Islet precursor cell (in vitro differentiated cells): Measurements from ENCODE around the gene PMEPA1.
A peak's percentile ranks its signal among the peaks of the same experiment; 100 is the strongest.

Experiments
- DNase-seq: peaks from one replicate; pipeline ENCODE4 v3.0.0-alpha.2; 2018

Gene PMEPA1

DNA sequence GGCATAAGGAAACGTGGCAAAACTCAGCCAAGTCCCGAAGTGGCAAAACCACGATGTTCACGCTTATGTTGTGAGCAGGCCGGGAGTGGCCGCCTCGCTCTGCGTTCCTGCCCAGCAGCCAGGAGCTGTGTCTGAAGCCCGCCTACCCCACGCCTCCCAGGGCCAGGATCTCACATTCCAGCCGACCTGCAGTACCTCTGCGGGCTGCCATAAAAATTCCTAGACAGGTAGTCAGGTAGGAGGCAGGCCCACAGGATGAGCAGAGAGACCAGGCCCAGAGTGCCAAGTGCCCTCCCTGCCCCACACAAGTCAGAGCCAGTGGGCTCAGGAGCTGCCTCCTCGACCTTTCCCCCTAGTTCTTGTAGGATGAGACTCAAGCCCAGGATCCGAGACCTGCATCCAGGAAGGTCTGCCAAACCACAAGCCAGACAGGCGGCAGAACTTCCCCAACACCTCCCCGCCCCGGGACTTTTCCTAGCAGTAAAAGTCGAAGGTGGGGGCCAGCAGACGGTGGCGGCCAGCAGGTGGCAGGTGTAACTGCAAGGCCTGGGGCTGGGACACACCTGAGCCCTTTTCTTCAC is 16.7 kb downstream of the PMEPA1 start:
- DNase-seq, result peak; percentile 99

DNA sequence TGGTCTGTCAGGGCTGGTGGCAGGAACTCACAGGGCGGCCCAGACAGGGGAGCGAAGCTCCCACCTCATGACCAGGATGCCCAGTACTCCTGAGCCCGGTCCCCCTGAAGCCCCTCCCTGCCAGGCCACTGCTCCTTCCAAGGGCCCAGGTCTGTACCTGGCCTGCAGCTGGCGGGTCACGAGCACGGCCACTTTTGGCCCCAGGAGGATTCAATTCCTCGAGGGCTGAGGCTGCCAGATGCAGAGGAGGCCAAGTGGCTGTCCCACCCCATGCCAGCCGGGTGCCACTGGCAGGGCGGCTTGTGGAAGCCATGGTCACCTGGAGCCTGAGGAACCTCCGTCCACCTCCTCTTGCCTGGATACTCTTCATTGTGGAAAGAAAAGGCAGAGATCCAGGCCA is 17.4 kb downstream of the PMEPA1 start:
- no peak for DNase-seq

GRCh38 chr20:57691699-57692098 is 18.1 kb downstream of the PMEPA1 start:
- DNase-seq, result no peak

DNA sequence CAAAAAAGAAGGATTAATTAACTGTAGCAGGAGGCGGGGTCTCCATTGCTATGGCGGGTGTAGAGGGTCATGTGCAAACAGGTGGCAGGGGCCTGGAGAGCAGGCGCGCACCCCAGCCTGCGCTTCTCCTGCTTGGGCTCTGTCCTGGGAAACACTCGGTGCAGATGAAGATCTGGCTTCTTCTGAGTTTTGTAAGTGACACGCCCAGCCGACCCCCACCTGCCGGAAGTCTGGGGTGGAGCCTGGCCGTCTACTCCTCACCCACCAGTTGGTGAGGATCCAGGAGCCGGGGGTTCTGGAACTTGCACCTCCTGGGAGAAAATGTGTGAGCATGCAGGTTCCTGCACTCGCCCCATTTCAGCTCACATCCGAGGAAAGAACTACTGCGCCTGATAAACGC is 19.3 kb downstream of the PMEPA1 start:
- DNase-seq, result no peak

- DNase-seq, result no peak
These were observed 19.9 kb downstream of the PMEPA1 start for GRCh38 chr20:57689745-57690481.

GRCh38 chr20:57688864-57689263 is 21.0 kb downstream of the PMEPA1 start:
- DNase-seq, result no peak

GRCh38 chr20:57688295-57688694 is 21.5 kb downstream of the PMEPA1 start:
- no peak for DNase-seq

DNA sequence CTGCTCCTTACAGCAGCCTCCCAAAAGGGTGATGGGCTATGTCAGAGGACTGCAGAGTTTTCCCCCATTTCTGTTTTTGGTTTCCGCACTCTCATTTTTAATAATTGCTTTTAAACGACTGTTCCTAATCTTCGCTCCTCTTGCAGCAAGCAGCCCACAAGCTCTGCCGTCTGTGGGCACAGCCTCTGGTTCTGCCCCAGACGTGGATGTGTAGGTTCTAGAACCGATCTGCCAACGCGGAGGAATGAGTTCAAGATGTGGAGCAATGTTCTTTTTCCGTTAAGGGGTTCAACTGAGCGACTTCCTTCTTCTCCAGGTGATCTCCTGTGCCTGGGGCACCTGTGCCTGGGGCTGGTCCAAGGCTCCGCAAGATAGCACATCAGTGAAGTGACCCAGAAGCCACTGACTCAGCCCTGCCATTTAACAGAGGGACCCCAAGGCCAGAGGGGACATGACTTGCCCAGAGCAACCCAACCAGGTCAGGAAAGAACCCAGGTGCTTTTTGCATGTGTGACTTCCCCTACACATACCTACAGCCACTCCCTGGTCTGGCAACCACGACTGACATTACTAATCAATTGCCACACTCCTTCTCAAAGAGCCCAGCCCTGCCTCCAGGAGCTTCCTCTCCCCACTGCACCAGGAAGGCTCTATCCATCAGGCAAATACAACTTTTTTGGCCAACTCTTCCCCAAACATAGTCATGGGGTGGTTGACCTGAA is 22.7 kb downstream of the PMEPA1 start:
- peak; percentile 68 for DNase-seq

- peak; percentile 80 for DNase-seq
These were observed 24.6 kb downstream of the PMEPA1 start for GRCh38 chr20:57685146-57685758.

GRCh38 chr20:57684808-57685140 is 25.0 kb downstream of the PMEPA1 start:
- no peak for DNase-seq

DNA sequence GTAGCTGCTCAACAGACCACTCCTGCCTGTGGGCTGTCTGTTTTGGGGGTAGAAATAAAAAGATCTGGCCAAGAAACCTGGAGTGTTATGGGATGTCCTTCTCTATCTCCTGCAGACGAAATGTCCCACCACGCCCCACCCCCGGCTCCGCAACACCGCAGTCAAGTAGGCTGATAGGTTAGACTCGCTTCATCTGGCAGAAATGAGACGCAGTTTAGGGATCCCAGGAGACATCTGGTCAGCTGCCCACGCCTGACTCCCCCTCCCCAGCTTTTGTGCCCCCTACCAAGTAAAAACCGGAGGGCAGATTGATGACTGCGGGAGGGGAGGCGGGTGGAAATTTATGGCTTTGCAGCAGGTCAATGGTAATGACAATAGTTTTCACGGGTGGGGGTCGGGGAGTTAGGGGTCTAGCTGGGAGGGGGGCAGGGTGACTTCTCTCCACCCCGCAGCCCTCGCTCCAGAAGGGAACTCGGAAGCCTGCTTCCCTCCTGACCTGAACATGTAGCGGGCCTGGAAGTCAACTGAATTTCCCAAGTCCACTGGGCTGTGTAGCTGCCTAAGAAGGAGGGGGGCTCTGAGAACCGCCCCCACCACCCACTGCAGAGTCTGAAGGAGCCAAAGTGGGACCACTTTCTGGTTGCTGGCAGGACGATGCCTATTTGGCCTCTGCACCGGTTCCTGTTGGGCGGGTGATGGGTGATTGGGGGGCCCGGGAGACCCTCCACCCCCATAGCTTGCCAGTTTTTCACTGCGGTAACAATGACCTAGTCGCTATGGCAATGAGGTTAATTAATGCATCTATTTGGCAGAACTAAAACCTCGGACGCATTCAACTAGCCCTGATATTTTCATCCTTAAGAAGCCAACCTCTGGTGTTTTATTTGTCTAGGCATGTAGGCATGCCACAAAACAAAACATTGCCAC is 25.7 kb downstream of the PMEPA1 start:
- no peak for DNase-seq

DNA sequence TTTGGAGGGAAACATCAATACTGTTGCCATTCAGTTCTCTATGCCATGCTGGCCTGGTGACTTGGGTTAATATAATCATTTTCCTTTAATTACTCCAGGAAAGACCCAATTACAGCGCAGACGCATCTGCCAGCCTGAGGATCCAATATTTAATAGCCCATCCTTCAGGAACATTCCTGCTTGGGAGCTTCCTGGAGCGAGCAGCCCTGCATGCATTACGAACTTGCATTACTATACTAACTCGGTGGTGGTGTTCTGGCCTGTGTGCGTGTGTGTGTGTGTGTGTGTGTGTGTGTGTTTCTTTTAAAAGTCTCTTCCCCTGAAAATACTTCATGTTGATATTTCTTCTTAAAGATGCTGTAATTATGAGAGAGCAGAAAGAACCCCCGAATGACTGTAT is 26.5 kb downstream of the PMEPA1 start:
- no peak for DNase-seq

GRCh38 chr20:57682184-57683101 is 27.4 kb downstream of the PMEPA1 start:
- no peak for DNase-seq

GRCh38 chr20:57680934-57681914 is 28.6 kb downstream of the PMEPA1 start:
- no peak for DNase-seq

GRCh38 chr20:57680131-57680716 is 29.6 kb downstream of the PMEPA1 start:
- DNase-seq, result no peak

DNA sequence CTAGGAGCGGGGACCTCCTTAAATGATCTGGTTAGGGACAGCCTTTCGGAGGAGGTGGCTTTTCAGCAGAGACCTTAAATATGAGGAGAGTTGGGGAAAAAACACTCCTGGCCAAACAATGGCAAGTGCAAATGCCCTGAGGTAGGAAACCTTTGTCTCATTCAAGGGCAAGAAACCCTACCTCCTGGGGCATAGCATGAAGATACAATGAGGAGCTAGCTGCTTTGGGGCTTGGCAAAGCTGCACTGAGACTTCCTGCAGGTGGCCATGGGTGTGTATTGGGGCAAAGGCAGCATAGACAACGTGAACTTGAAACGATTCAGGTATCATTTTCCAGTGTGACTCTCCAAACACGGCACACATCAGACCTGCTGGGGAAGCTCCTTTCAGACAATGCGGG is 30.7 kb downstream of the PMEPA1 start:
- no peak for DNase-seq

GRCh38 chr20:57678340-57678739 is 31.5 kb downstream of the PMEPA1 start:
- no peak for DNase-seq

- no peak for DNase-seq
These were observed 32.2 kb downstream of the PMEPA1 start for GRCh38 chr20:57677584-57677982.

DNA sequence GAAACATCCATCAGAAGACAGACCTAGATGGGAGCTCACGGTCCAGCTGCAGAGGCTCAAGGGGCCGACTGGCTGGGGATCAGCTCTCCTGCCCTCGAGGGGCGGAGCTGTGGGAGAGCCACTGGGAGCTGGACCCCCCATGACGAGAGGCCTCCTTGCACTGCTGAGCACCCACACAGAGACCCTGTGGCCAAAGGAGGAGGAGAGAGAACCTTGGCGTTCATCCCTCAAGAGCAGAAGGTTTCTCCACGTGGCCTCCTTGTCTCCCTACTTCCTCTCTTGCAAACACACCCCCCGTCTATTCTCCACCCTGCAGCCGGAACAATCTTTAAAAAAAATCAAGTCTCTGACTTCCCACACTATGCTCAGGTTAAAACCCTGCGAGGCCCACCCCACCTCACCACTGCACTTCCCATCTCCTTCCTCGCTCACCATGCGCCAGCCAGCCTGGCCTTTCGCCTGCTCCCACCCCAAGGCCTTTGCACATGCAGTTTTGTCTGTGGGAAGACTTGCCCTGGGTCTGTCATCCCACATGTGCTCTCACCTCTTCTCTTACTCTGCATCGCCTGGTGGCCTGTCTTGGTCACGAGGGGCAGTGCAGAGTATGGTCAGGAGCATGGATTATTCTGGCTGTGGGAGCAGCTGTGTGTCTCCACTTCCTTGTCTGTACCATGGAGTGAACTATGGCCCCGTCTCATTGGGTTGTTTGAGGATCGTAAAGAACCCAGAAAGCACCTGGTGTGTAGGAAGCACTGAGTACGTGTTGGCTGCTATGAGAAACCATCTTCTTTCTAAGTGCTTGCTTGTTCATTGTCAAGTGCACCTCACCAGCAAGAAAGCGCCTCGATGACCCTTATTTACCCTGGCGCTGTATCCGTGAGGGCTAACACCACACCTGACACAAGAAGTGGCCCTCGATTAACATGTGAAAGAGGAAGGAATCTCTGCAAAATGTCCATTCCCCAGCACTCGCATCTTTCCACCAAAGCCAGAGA is 32.9 kb downstream of the PMEPA1 start:
- no peak for DNase-seq
